Measurements from ENCODE around the gene BTN1A1.

DNA sequence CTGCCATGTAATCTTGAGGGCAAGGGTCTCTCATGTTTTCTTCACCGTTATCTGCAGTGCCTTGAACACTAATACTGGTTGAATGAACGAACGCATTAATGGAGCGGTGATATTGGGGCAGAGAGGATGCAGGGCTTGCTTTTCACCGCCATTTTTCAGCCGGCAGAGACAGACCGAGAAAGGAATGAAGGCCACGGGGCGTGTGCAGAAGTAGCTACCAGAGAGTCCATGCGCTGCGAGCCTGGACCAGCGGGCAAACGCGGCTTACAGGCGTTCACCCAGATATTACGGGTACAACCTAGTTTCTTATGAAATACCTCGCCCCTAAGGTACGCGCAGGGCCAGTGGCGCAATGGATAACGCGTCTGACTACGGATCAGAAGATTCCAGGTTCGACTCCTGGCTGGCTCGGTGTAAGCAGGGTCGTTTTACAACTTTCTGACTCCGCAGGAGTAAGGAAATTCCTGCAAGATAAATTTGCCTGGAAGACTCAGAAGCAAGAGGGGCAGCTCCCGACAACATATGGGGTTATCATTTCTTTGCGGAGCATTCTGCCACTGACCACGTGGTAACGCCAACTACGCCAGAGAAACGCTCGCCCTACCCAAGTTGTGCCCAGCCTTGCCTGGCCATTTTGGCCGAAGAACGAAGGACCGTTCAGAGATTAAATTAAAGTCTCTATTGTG, 37.2 kb downstream of the BTN1A1 start:
- TF ChIP-seq, protein P1, sequence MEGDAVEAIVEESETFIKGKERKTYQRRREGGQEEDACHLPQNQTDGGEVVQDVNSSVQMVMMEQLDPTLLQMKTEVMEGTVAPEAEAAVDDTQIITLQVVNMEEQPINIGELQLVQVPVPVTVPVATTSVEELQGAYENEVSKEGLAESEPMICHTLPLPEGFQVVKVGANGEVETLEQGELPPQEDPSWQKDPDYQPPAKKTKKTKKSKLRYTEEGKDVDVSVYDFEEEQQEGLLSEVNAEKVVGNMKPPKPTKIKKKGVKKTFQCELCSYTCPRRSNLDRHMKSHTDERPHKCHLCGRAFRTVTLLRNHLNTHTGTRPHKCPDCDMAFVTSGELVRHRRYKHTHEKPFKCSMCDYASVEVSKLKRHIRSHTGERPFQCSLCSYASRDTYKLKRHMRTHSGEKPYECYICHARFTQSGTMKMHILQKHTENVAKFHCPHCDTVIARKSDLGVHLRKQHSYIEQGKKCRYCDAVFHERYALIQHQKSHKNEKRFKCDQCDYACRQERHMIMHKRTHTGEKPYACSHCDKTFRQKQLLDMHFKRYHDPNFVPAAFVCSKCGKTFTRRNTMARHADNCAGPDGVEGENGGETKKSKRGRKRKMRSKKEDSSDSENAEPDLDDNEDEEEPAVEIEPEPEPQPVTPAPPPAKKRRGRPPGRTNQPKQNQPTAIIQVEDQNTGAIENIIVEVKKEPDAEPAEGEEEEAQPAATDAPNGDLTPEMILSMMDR (IDR thresholded peaks at IDR 0.05; ENCODE audit: insufficient read depth, low read depth, low read length), result no peak
- TF ChIP-seq EZH2 (IDR thresholded peaks at IDR 0.05; ENCODE audit: insufficient read depth, low read length), result no peak

Measured in astrocyte (in vitro differentiated cells and primary cell).